HL-60 (cell line): Measurements from ENCODE around the gene SOX8.

ENCODE experiments used
- DNase-seq, 2 experiments: peaks; one replicate each; pipeline ENCODE4 v3.0.0-alpha.2; 2010 to 2020; ENCODE audit warnings: low read depth in 1 of 2, low spot score in 1 of 2
- H3K27ac ChIP-seq: fragments of 250-450 bp; sonication (Bioruptor Pico); replicated peaks from 2 replicates; pipeline ENCODE4 v1.5.1; 2020; ENCODE audit warnings: mild to moderate bottlenecking, moderate library complexity
- H3K27me3 ChIP-seq: fragments of 250-450 bp; sonication (Bioruptor Pico); 2 replicates; pipeline ENCODE4 v1.5.1; 2021; ENCODE audit warnings: mild to moderate bottlenecking, moderate library complexity; ENCODE audit not compliant: insufficient read depth, poor library complexity, severe bottlenecking
- H3K4me3 ChIP-seq: replicated peaks from 2 replicates; pipeline ENCODE4 v1.5.1; 2011; ENCODE audit warnings: mild to moderate bottlenecking, control low read depth, low read length; ENCODE audit not compliant: insufficient read depth
- CTCF ChIP-seq: IDR thresholded peaks from one replicate; pipeline ENCODE4 v1.5.1; 2011; ENCODE audit warnings: low read length, control low read depth, inconsistent platforms; ENCODE audit not compliant: insufficient read depth
- GABPA ChIP-seq: IDR thresholded peaks from 2 replicates; pipeline ENCODE4 v1.6.1; 2012; ENCODE audit warnings: low read depth
- POLR2AphosphoS5 ChIP-seq: IDR thresholded peaks from 2 replicates; pipeline ENCODE4 v1.6.1; 2012; ENCODE audit warnings: low read depth
- REST ChIP-seq: IDR thresholded peaks from 2 replicates; pipeline ENCODE4 v1.6.1; 2012; ENCODE audit warnings: low read depth; ENCODE audit not compliant: insufficient replicate concordance
- SPI1 ChIP-seq: IDR thresholded peaks from 2 replicates; pipeline ENCODE4 v1.6.1; 2012; ENCODE audit warnings: low read depth, mild to moderate bottlenecking, borderline replicate concordance

The SOX8 gene

GRCh38 chr16:982145-983043 is 824 bp downstream of the SOX8 start:
- DNase-seq, result no peak
- Histone ChIP-seq H3K27me3 (peaks cover 44% of the 10 kb centered on the region), H3K27ac (no peak overlapping the region), H3K4me3 (no peak overlapping the region)
- TF ChIP-seq CTCF (no peak), REST (no peak), SPI1 (no peak), GABPA (no peak), POLR2AphosphoS5 (no peak)

GRCh38 chr16:983044-984030 is 1.8 kb downstream of the SOX8 start:
- H3K4me3 ChIP-seq, result no peak overlapping the region
- DNase-seq, result no peak
- peaks cover 41% of the 10 kb centered on the region for H3K27me3 ChIP-seq
- TF ChIP-seq GABPA, result no peak
- TF ChIP-seq CTCF, result no peak
- no peak for TF ChIP-seq POLR2AphosphoS5
- TF ChIP-seq REST, result no peak
- no peak for TF ChIP-seq SPI1
- no peak overlapping the region for H3K27ac ChIP-seq

GRCh38 chr16:984121-984694 is 2.6 kb downstream of the SOX8 start:
- Histone ChIP-seq H3K4me3 (no peak overlapping the region), H3K27ac (no peak overlapping the region), H3K27me3 (peaks cover 35% of the 10 kb centered on the region)
- no peak for DNase-seq
- no peak for TF ChIP-seq CTCF
- no peak for TF ChIP-seq REST
- TF ChIP-seq SPI1, result no peak
- TF ChIP-seq POLR2AphosphoS5, result no peak
- no peak for TF ChIP-seq GABPA
